Measurements from ENCODE around the gene CHI3L2. TPM values are rescaled to one million over a fixed set of nuclear protein-coding genes. Genes with fewer than 3 reads are reported as not detected.

CHI3L2 gene
- total and polyA plus RNA-seq, 2 of the 13 experiments (the other 11 are each of a cell fraction or from before 2014, with no cell fraction given) = 0.46 to 1.7 TPM

GRCh38 chr1:111238056-111238795 is 10.7 kb downstream of the CHI3L2 start (continued):
- TF ChIP-seq ATRX (CRISPR knock-in tag; IDR thresholded peaks at IDR 0.05; ENCODE audit: borderline replicate concordance) = no peak
- no peak for TF ChIP-seq ZNF790 (CRISPR knock-in tag; IDR thresholded peaks at IDR 0.05; ENCODE audit: borderline replicate concordance)
- no peak for TF ChIP-seq MNT (IDR thresholded peaks at IDR 0.05)
- TF ChIP-seq TBX3 (IDR thresholded peaks at IDR 0.05; ENCODE audit: borderline replicate concordance) = no peak
- TF ChIP-seq TGIF2 (CRISPR knock-in tag; IDR thresholded peaks at IDR 0.05) = no peak
- no peak for TF ChIP-seq SMAD1 (CRISPR knock-in tag; IDR thresholded peaks at IDR 0.05; ENCODE audit: borderline replicate concordance, low read depth)
- TF ChIP-seq ZHX2 (IDR thresholded peaks at IDR 0.05; ENCODE audit: low read depth) = no peak
- no peak for TF ChIP-seq ZHX2 (CRISPR knock-in tag; IDR thresholded peaks at IDR 0.05; ENCODE audit: borderline replicate concordance)
- TF ChIP-seq ZNF24 (IDR thresholded peaks at IDR 0.05) = no peak
- peak; percentile 48; the same call in 1 of the 2 replicates for TF ChIP-seq ATF2 (CRISPR knock-in tag; IDR thresholded peaks at IDR 0.05)
- peak; percentile 70 for TF ChIP-seq PHF21A (CRISPR knock-in tag; IDR thresholded peaks at IDR 0.05)
- TF ChIP-seq NCOA5 (CRISPR knock-in tag; IDR thresholded peaks at IDR 0.05) = no peak
- no peak for TF ChIP-seq ZKSCAN1 (IDR thresholded peaks at IDR 0.05; ENCODE audit: low read length)
- peak; percentile 26; the same call in 1 of the 2 replicates for TF ChIP-seq KAT8 (CRISPR knock-in tag; IDR thresholded peaks at IDR 0.05)
- TF ChIP-seq ZNF775 (CRISPR knock-in tag; IDR thresholded peaks at IDR 0.05; ENCODE audit: borderline replicate concordance) = no peak
- no peak for TF ChIP-seq KDM1A (CRISPR knock-in tag; IDR thresholded peaks at IDR 0.05)
- TF ChIP-seq SMARCE1 (IDR thresholded peaks at IDR 0.05; ENCODE audit: borderline replicate concordance) = no peak
- no peak for TF ChIP-seq NFRKB (IDR thresholded peaks at IDR 0.05)
- no peak for TF ChIP-seq RNF2 (conservative IDR thresholded peaks at IDR 0.05; ENCODE audit: low read depth)
- peak; percentile 19; the same call in 1 of the 2 replicates for TF ChIP-seq IRF2 (CRISPR knock-in tag; IDR thresholded peaks at IDR 0.05)
- no peak for TF ChIP-seq ZFAT (CRISPR knock-in tag; conservative IDR thresholded peaks at IDR 0.05)

All from HepG2 (cell line).